ENCODE data around the gene ACBD3.

DNA sequence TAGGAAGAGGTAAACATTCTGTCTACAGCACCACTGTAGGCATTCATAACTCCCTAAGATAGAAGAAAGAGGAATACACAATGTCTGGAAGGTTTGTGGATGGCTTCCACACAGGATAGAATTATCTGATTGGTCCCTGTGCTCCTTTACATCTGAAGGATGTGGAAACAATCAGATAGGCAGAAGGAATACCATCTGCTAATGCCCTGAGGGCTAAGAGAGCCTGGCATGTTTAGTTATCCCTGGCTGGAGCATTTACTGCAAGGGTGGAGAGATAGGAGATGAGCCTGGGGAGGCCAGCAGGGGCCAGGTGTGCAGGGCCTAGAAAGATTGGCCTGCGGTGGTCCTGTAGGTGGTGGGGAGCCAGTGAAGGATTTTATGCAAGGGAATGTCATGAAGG lies 8.6 kb upstream of the ACBD3 start:
- no peak for TF ChIP-seq POLR2A (IDR thresholded peaks at IDR 0.05)
- TF ChIP-seq, protein P1, sequence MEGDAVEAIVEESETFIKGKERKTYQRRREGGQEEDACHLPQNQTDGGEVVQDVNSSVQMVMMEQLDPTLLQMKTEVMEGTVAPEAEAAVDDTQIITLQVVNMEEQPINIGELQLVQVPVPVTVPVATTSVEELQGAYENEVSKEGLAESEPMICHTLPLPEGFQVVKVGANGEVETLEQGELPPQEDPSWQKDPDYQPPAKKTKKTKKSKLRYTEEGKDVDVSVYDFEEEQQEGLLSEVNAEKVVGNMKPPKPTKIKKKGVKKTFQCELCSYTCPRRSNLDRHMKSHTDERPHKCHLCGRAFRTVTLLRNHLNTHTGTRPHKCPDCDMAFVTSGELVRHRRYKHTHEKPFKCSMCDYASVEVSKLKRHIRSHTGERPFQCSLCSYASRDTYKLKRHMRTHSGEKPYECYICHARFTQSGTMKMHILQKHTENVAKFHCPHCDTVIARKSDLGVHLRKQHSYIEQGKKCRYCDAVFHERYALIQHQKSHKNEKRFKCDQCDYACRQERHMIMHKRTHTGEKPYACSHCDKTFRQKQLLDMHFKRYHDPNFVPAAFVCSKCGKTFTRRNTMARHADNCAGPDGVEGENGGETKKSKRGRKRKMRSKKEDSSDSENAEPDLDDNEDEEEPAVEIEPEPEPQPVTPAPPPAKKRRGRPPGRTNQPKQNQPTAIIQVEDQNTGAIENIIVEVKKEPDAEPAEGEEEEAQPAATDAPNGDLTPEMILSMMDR (IDR thresholded peaks at IDR 0.05): no peak
